Effector CD8-positive, alpha-beta T cell (primary cell): Measurements from ENCODE around the gene FCSK.

Experiments
- DNase-seq: peaks from one replicate; lab custom pipeline; 2025; lab: John Stamatoyannopoulos, UW

FCSK gene

DNA sequence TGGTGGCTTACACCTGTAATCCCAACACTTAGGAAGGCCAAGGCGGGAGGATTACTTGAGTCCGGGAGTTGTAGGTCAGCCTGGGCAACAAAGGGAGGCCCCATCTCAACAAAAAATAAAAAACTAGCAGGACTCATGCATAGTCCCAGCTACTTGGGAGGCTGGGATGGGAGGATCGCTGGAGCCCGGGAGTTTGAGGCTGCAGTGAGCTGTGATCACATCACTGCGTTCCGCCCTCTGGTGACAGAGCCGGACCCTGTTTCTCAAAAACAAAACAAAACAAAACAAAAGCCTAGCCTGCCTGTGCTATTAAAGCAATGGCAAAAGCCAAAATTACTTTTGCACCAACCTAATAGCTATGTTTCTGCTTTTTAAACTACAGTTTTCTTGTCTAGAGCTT lies 1.5 kb downstream of the FCSK start:
- DNase-seq = no peak

DNA sequence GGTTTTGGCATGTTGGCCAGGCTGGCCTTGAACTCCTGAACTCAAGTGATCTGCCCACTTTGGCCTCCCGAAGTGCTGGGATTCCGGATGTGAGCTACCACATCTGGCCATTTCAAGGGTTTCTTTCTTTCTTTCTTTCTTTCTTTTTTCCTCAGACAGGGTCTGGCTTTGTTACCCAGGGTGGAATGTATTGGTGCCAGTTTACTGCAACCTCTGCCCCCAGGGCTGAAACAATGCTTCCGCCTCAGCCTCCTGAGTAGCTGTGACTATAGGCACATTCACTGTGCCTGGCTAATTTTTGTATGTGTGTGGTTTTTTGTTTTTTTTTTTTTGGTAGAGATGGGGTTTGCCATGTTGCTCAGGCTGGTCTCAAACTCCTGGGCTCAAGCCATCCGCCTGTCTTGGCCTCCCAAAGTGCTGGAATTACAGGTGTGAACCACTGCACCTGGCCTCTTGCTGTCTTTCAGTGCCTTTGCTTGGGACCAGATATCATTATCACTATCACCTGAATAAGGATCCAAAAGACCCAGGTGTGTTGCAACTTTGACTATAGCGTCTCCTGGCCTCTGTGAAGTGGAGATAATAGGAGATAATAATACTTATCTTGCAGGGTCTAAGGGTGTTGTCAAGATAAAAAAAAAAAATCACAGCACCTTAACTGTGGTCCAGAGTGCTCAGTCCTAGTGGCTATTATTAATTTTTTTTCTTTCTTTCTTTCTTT lies 3.2 kb downstream of the FCSK start:
- DNase-seq = no peak

GRCh38 chr16:70460737-70461261 lies 6.4 kb downstream of the FCSK start:
- DNase-seq = no peak

DNA sequence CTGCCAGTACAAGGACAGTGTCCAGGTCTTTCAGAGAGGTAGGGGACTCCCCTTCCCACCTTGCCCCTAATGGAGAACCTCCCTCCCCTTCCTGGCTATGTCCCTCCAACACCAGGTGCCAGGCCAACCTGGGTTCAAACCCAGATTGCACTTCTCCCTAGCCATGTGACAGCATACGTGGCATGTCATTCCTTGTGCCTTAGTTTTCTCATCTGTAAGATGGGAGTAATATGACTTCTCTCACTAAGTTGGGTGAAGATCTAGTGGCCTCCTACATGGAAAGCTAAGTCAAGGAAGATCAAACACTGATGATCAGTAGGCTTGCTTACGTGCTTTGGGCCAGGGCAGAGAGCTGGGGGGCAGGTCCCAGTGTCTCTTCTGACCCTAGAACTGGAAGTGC lies 8.8 kb downstream of the FCSK start:
- no peak for DNase-seq

GRCh38 chr16:70465999-70466804 lies 11.8 kb downstream of the FCSK start:
- DNase-seq = no peak

GRCh38 chr16:70466805-70467076 lies 12.3 kb downstream of the FCSK start:
- no peak for DNase-seq

DNA sequence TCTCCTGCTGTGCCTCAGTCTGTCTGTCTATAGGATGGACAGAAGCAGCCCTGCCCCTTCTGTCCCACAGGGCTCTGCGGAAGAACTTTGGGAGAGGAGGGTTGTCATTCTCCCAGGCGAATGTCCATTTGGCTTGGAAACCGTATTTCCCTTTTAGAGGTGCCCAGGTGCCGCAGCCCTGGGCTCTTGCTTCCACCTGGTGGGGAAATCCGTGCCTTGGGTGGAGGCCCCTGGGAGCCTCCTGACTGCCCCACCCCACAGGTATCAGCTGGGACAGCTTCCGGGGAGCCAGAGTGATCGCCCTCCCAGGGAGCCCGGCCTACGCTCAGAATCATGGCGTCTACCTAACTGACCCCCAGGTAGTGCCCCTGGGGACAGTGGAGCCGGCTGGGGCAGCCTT lies 12.7 kb downstream of the FCSK start:
- DNase-seq = no peak

- no peak for DNase-seq
Observed at GRCh38 chr16:70467608-70468007, 13.2 kb downstream of the FCSK start.

DNA sequence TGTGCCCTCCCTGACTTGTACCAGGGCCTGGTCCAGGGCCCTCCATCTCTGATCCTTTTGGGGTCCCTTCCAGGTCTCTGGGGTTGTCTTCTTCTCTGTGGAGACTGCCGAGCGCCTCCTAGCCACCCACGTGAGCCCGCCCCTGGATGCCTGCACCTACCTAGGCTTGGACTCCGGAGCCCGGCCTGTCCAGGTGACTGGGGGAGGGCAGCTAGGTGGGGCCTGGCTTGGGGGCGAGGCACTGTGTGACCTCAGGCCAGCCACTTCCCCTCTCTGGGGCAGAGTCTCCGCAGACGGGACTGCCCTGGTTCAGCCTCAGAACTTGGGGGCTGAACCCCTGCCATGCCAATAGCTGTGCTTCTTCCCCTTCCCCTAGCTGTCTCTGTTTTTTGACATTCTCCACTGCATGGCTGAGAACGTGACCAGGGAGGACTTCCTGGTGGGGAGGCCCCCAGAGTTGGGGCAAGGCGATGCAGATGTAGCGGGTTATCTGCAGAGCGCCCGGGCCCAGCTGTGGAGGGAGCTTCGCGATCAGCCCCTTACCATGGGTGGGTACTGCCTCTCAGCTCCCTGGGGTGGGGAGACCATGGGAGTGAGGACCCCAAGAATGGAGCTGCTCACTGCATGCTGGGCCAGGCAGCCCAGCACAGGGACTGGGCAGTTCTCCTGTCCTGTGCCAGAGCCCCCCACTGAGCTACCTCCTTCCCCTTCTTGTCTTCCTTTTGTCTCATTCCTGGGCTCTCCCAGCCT lies 14.6 kb downstream of the FCSK start:
- DNase-seq = no peak

DNA sequence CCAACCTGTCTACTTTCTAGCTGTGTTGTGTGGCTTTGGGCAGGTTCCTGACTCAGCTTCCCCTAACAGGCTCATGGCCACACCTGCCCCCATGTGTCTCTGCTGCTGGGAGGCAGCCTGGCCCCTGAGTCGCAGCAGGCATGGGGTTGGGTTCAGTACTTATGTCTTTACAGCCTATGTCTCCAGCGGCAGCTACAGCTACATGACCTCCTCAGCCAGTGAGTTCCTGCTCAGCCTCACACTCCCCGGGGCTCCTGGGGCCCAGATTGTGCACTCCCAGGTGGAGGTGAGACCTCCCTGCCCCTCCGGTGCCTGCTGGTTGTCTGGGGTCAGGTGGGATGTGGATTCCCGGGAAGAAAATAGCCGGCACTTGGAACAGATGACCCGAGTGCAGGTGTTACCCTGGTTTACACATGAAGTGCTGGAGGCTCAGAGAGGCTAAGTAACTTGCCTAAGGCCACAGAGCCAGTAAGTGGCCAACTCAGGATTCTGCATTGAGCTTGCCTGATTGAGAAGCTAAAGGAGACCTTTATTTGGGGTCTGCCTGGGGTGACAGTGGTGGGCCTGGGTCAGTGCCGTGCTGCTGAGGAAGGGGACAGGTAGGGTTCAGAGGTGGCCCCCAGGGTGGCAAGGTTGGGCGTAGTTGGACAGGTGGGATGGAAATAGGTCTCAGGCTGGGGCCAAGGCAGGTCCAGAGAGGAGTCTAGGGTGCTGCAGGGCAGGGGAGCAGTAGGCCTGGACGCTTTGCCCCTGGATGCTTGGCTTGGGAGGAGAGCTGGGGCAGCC lies 15.9 kb downstream of the FCSK start:
- DNase-seq = no peak

- no peak for DNase-seq
Observed at GRCh38 chr16:70470927-70471341, 16.5 kb downstream of the FCSK start.

GRCh38 chr16:70472786-70473433 lies 18.5 kb downstream of the FCSK start:
- no peak for DNase-seq

DNA sequence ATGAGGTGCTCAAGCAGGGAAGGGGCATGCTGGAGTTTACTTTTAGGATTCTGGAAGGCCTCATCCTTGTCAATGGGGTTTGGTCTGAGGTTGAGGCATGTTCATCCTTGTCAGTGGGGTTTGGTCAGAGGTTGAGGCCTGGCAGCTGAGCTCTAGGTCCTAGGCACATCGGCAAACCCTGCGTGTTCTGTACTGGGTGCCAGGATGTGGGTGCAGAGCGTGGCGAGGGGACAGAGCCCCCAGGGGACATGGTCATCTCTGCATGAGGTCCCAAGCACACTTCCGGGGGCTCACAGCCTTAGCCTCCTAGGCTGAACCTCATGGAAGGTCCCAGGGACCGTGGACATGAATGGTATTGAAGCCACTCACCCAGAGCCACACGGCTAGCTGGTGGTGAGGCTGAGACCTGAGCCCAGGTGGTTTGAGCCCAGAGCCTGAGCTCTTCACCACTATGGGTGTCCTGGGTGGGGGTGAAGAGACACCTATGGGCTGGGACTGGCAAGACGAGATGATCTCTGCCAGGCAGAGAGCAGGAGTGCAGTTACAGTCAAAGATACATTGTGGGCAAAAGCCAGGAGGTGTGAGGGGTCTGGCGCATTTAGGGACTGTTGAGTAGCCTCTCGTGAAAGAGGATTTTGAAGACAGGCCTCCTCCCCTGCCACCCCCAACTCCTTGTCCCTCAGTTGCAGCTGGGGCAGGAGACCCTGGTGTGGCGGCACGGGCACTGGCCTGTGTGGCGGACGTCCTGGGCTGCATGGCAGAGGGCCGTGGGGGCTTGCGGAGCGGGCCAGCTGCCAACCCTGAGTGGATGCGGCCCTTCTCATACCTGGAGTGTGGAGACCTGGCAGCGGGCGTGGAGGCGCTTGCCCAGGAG lies 19.3 kb downstream of the FCSK start:
- DNase-seq = no peak

DNA sequence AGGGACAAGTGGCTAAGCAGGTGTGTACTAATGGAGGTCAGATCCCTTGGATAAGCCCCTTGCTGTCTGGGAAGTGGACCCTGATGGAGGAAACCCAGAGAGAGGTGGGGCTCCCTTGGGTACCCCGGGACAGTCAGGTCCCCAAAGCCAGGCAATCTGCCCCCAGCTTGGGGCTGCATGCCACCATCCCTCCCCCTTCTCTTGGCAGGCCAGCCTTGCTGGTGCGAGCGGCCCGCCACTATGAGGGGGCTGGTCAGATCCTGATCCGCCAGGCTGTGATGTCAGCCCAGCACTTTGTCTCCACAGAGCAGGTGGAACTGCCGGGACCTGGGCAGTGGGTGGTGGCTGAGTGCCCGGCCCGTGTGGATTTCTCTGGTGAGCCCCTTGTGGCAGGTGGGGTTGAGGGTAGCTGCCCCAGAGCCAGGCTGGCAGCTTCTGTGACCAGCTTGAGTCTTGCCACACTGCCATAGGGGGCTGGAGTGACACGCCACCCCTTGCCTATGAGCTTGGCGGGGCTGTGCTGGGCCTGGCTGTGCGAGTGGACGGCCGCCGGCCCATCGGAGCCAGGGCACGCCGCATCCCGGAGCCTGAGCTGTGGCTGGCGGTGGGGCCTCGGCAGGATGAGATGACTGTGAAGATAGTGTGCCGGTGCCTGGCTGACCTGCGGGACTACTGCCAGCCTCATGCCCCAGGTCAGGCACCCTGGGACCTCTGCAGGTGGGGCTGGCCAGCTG lies 20.1 kb downstream of the FCSK start:
- no peak for DNase-seq

DNA sequence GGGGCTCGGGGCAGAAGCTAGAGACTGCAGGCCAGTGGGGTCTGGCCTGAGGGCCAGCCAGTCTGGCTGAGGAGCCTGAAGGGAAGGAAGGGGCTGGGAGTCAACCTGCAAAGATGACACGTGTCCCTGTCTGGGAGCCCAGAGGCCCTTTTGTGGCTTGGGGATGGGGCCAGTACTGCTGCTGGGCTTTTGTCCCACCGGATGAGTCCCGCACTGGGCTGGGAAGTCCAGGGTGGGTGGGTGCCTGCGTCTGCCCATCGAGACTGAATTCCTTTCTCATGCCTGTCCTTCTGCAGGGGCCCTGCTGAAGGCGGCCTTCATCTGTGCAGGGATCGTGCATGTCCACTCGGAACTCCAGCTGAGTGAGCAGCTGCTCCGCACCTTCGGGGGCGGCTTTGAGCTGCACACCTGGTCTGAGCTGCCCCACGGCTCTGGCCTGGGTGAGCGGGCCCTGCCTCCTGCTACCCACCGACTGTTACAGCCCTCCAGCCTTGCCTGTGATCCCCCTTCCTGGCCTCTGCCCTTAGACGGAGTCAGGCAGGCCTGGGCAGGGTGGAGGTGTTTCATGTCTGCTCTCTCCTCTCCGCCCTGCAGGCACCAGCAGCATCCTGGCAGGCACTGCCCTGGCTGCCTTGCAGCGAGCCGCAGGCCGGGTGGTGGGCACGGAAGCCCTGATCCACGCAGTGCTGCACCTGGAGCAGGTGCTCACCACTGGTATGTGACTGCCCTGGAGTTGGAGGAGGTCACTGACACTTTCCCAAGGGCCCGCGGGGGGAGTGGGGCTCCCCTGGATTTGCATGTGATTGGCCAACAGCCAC lies 20.9 kb downstream of the FCSK start:
- DNase-seq = no peak

DNA sequence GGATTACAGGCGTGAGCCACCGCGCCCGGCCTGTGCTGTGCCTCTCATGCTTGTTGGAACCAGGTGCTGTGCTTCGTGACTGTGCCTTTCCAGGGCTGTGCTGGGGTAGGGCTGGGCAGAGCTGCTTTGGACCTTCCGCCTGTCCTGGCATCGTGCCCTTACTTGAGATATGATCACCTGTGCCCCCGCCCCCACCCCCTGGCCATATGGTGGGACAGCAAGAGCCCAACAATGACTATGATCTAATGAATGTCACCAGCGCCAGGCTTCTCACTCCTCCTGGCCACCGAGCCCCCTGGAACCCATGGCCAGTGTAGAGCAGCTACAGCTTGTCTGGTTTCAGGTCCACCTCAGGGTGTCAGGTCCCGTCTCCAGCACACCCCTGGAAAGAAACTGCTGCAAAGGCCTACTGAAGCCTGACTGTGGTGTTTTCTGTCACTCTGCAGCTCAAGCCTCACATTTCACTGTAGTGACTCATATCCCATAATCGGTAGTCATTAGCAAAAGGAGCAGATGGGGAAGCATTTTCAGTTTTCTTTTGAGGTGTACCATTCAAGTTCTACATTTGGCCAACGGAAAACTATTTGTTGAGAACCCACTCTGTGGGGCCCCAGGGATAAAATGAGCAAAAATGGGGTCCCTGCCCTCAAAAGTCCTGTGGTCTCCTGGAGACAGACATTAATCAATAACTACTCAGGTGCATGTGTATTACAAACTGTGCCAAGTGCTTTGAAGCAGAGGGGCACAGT lies 22.1 kb downstream of the FCSK start:
- no peak for DNase-seq

- no peak for DNase-seq
Observed at GRCh38 chr16:70478169-70478568, 23.8 kb downstream of the FCSK start.

- no peak for DNase-seq
Observed at GRCh38 chr16:70478912-70479341, 24.5 kb downstream of the FCSK start.
